HK-2 (cell line): ENCODE data around the gene F12.

Experiments used
- DNase-seq: peaks from one replicate; pipeline ENCODE4 v3.0.0-alpha.2; 2018; ENCODE audit not compliant: unreplicated experiment

The F12 gene

GRCh38 chr5:177409043-177409801, at the start of gene F12:
F12 (minus strand) TSS chr5:177409564; CDS start chr5:177409527, 37 bp downstream.
- no peak for DNase-seq

GRCh38 chr5:177458912-177459350, 49.6 kb upstream of the F12 start:
- DNase-seq, result peak; percentile 31

- no peak for DNase-seq
These were observed 48.7 kb upstream of the F12 start for GRCh38 chr5:177457852-177458681.

DNA sequence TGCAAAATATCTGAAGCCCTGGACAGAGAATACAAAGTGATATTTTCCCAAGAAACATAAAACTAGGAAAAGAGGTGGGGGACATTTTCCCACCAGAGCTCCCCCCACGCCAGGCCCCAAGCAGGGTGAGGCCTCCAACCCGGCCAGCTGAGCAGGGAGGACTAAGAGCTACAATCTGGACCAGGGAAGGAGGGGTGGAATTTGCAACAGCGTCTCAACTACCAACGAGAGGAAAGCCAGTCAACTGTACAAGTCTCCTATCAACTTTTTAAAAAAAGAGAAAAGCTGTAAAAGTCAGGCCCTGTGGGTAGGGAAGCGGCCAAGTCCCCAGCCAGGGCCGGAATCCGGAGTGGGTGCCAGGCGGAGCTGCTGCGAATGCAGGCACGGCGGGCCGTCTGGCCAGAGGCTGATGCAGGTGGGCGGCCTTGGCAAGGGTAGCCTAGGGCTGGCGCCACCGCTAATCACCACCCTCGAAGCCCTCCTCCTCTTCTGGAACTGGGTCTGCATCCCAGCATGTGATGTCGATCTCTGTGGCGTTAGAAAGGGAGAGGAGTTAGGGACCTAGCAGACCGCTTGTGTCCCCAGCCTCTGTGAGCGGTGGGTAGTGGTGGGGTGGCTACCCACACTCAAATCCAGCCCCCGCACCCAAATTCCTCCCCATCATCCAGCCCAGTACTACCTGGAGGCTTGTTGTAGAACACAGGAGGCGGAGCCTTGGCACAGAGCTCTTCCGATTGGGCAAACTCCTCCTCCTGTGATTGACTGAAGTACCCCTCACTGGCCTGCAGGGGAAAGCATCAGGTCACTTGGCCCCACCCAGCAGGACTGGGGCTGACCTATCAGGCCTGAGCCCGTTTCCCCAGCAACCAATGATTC, 47.9 kb upstream of the F12 start:
- peak; percentile 80 for DNase-seq

DNA sequence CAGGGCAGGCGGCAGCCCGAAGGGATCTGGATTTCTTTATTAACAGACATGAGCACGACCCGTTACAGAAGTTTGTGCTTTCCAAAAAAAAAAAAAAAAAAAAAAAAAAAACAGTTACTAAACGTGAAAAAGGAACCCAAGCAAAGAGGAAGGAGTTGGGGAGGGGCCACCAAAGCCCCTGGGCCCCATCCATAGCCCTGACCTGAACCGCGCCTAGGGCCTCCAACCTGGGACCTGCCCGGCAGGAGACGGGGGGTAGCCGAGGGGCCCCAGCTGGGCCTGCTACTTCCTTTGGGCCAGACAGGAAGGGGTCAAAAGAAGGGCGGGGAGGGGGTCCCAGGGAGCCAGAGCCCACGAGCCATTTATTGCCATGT, 47.2 kb upstream of the F12 start:
- DNase-seq, result no peak

GRCh38 chr5:177455661-177456590, 46.6 kb upstream of the F12 start:
- DNase-seq, result peak; percentile 92

GRCh38 chr5:177455036-177455660, 45.8 kb upstream of the F12 start:
- peak; percentile 86 for DNase-seq

DNA sequence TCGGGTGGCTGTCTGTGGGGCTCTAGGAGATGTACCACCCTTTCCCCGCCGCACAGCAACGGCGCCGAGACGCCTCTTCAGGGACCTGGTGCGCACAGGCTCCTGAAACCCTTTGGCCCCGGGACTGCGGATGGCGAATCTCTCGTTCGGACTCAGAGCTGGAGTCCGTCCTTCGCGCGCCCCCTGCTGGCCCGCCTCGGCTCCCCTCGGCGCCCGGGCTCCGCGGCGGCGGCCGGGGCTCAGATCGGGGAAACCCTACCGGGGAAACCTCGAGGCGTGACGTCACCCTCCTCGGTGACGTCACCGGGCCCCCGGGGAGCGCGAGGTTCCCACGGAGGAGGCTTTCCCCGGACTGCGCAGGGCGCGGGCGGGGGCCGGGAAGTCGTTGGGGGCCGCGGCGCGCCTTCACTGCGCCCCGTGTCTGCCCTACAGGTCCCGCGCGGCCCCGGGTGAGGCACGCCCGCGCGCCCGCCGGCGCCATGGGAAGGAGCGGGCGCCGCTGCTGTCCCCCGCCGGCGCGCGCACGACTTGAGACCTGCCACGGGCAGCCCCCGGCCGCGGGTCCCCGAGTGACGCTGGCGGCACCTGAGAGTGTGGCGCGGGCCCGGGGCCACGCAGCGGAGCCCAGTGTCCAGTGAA, 45.2 kb upstream of the F12 start:
- DNase-seq, result peak; percentile 90

DNA sequence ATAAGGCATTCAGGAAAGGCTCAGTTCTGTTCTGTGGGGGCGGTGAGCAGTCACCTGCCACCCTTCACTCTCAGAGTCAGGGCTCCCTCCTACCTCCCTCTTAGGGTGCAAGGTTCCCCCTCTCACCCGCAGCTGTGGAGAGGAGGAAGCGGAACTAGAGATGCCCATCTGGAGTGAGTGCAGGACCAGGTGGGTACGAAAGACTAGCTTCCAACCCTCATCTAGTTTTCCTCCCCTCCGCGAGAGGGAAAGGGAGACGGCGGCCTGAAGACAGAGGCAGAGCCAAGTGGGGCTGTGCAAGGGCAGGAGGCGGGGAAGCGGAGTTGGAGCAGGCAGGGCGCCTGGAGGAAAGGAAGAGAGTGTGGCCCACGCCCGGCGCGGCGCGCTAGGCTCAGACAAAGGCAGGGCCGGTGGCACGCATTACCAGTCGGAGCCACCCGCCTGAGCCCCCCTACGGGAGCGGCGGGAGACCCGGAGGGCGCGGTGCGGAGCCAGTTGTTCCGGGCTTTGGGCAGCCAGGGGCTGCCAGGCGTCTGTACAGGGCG, 44.6 kb upstream of the F12 start:
- no peak for DNase-seq

DNA sequence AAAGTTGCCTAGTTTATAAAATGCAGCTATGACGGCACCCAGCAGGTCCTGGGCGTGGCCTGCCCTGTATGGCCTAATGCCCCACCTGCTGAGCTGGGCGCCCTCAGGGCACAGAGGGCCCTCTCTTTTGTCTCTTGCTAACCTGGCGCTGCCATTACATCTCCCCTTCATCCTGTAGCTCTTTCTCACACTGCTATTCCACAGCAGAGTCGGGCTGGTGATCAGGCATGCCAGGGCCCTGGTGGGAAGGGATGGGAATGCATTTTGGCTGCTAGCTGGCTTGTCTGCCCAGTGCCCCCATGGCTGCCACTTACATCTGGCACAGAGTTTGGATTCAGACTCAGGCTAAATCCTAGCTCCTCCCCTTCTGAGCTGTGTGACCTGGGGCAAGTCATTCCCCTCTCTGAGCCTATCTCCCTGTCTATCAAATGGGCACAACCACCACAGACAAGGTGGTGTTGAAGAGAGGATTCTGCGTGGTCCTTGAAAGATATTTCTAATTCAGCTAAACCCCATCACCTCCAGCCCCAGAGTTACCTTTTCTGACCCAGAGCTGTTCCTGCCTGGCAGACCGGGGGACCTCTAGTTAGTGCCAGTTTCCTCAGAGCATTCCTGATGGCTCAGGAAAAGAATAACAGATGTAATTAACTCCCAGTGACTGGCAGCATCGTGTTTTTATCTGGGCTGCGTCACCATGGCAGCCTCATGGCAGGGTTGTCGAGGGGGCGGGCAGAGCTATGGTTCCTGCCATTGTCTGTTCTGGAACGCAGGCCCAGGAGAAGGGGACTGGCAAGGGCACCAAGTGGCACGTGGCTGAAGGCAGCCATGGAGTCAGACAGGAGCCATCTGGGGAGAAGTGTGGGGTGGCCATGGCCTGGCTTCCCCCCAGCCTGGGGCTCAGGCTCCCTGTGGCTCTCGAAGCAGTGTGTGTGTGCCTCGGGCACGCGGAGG, 43.6 kb upstream of the F12 start:
- no peak for DNase-seq

- no peak for DNase-seq
These were observed 41.5 kb upstream of the F12 start for GRCh38 chr5:177450667-177451424.

GRCh38 chr5:177449140-177450061, 40.0 kb upstream of the F12 start:
- no peak for DNase-seq

GRCh38 chr5:177448244-177448950, 39.0 kb upstream of the F12 start:
- no peak for DNase-seq

GRCh38 chr5:177447611-177448243, 38.4 kb upstream of the F12 start:
- DNase-seq, result peak; percentile 91

GRCh38 chr5:177447066-177447610, 37.8 kb upstream of the F12 start:
- peak; percentile 56 for DNase-seq
